EH (cell line): ENCODE measurements around the gene HOXC13.

Experiments used
- DNase-seq: peaks from one replicate; pipeline ENCODE4 v3.0.0-alpha.2; 2015; ENCODE audit warnings: low read depth

HOXC13 gene

DNA sequence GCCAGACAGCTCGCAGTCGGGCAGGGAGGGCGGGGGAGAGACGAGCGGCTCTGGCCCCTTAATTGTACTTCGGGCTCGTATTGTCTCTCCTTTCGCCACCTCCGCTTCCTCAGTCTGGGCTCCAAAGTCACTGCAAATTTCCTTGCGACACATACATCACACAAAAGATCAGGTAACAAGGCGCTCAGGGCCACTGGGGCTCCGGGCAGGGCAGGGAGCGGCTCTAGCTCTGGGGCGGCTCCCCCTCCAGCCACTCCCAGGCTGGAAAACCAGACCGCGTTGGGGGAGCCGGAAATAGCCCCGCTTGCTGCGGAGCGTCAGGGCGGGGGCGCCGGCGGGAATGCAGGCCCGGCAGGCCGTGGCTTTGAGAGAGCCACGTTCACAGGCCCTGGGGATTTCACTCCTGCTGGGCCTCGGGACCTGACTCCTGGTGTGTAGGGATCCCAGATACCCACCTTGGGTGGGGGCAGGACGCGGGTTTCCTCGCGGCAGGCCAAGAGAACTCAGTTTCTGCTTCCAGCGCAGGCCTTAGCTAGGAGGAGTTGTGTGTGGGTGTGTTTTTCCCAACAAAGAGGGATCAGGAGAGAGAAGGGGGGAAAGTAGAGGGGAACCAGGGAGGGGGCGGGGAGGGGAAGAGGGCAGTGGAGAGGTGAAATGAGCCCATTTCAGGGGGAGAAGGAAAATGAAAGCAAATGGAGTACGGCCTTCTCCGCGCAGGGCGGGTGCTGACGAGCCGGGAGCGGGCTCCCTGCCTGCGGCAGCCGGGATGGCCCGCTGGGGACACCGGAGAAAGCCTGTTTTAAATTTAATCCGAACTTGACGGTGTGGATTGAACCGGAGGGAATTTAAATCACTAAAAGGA lies 57.0 kb downstream of the HOXC13 start:
- no peak for DNase-seq
